Ishikawa (cell line): Measurements from ENCODE around the gene THAP4.

ENCODE experiments used
- CEBPB ChIP-seq: IDR thresholded peaks from 2 replicates; pipeline ENCODE4 v1.6.1; 2012
- CREB1 ChIP-seq: IDR thresholded peaks from 2 replicates; pipeline ENCODE4 v1.6.1; 2012; ENCODE audit warnings: low read depth
- EGR1 ChIP-seq: IDR thresholded peaks from 2 replicates; pipeline ENCODE4 v1.6.1; 2012
- EP300 ChIP-seq: IDR thresholded peaks from 2 replicates; pipeline ENCODE4 v1.6.1; 2012; ENCODE audit warnings: borderline replicate concordance
- FOXM1 ChIP-seq: IDR thresholded peaks from 2 replicates; pipeline ENCODE4 v1.6.1; 2012; ENCODE audit warnings: low read depth, borderline replicate concordance
- NFIC ChIP-seq: IDR thresholded peaks from 2 replicates; pipeline ENCODE4 v1.6.1; 2012
- RAD21 ChIP-seq: IDR thresholded peaks from 2 replicates; pipeline ENCODE4 v1.6.1; 2012; ENCODE audit warnings: low read depth
- TAF1 ChIP-seq: IDR thresholded peaks from 2 replicates; pipeline ENCODE4 v1.6.1; 2012; ENCODE audit warnings: low read depth, mild to moderate bottlenecking
- TCF12 ChIP-seq: IDR thresholded peaks from 2 replicates; pipeline ENCODE4 v1.6.1; 2012; ENCODE audit warnings: low read depth
- TEAD4 ChIP-seq: IDR thresholded peaks from 2 replicates; pipeline ENCODE4 v1.6.1; 2012
- YY1 ChIP-seq: IDR thresholded peaks from 2 replicates; pipeline ENCODE4 v1.6.1; 2012; ENCODE audit warnings: low read depth
- ZBTB7A ChIP-seq: IDR thresholded peaks from 2 replicates; pipeline ENCODE4 v1.6.1; 2012; ENCODE audit warnings: low read depth
- TF ChIP-seq, protein P1 (sequence below): IDR thresholded peaks from 2 replicates; pipeline ENCODE4 v1.6.1; 2012
- TF ChIP-seq, protein P2 (sequence below): IDR thresholded peaks from 2 replicates; pipeline ENCODE4 v1.6.1; 2012
- TF ChIP-seq, protein P3 (sequence below): IDR thresholded peaks from 2 replicates; pipeline ENCODE4 v1.6.1; 2012; ENCODE audit warnings: low read depth, mild to moderate bottlenecking

THAP4 gene

DNA sequence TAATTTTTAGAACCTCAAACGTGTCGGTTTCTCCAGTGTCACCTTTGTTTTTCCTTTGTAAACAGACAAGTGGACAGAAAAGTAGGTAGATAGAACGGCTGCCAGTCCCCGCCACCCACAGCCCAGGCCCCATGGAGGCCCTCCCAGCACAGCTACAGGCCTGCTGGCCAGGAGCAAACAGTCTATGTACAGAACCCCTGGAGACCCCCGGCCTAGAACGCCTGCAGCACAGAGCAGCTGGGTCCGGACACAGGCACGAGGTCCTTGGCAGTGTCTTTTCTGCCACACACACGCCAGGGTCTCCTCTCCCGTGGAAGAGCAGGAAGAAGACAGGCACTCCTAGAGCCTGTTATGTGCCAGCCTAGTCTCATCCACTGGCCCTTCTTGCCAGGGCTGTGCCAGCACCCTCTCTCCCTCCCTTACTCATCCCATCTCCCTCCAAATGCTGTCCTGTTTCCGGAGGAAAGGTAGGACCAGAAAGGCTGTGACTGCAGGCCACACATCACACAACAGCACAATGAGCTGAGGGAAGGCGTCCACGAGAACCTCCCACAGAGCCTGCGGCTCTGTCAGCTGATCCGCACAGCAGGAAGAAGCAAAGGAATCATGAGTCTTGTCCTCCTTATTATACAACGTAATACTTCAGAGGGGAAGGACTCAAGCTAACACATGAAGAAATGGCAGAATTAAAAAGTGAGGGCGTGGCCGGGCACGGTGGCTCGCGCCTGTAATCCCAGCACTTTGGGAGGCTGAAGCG is 42.0 kb upstream of the THAP4 start:
- no peak for TF ChIP-seq TCF12
- TF ChIP-seq, protein P1, sequence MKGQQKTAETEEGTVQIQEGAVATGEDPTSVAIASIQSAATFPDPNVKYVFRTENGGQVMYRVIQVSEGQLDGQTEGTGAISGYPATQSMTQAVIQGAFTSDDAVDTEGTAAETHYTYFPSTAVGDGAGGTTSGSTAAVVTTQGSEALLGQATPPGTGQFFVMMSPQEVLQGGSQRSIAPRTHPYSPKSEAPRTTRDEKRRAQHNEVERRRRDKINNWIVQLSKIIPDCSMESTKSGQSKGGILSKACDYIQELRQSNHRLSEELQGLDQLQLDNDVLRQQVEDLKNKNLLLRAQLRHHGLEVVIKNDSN = no peak
- no peak for TF ChIP-seq EGR1
- TF ChIP-seq, protein P2, sequence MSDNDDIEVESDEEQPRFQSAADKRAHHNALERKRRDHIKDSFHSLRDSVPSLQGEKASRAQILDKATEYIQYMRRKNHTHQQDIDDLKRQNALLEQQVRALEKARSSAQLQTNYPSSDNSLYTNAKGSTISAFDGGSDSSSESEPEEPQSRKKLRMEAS = no peak
- no peak for TF ChIP-seq RAD21
- TF ChIP-seq CREB1 = no peak
- no peak for TF ChIP-seq ZBTB7A
- no peak for TF ChIP-seq EP300
- TF ChIP-seq YY1 = no peak
- TF ChIP-seq FOXM1 = no peak
- TF ChIP-seq, protein P3, sequence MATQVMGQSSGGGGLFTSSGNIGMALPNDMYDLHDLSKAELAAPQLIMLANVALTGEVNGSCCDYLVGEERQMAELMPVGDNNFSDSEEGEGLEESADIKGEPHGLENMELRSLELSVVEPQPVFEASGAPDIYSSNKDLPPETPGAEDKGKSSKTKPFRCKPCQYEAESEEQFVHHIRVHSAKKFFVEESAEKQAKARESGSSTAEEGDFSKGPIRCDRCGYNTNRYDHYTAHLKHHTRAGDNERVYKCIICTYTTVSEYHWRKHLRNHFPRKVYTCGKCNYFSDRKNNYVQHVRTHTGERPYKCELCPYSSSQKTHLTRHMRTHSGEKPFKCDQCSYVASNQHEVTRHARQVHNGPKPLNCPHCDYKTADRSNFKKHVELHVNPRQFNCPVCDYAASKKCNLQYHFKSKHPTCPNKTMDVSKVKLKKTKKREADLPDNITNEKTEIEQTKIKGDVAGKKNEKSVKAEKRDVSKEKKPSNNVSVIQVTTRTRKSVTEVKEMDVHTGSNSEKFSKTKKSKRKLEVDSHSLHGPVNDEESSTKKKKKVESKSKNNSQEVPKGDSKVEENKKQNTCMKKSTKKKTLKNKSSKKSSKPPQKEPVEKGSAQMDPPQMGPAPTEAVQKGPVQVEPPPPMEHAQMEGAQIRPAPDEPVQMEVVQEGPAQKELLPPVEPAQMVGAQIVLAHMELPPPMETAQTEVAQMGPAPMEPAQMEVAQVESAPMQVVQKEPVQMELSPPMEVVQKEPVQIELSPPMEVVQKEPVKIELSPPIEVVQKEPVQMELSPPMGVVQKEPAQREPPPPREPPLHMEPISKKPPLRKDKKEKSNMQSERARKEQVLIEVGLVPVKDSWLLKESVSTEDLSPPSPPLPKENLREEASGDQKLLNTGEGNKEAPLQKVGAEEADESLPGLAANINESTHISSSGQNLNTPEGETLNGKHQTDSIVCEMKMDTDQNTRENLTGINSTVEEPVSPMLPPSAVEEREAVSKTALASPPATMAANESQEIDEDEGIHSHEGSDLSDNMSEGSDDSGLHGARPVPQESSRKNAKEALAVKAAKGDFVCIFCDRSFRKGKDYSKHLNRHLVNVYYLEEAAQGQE = no peak
- no peak for TF ChIP-seq CEBPB
- TF ChIP-seq TEAD4 = no peak
- no peak for TF ChIP-seq TAF1
- TF ChIP-seq NFIC = no peak

DNA sequence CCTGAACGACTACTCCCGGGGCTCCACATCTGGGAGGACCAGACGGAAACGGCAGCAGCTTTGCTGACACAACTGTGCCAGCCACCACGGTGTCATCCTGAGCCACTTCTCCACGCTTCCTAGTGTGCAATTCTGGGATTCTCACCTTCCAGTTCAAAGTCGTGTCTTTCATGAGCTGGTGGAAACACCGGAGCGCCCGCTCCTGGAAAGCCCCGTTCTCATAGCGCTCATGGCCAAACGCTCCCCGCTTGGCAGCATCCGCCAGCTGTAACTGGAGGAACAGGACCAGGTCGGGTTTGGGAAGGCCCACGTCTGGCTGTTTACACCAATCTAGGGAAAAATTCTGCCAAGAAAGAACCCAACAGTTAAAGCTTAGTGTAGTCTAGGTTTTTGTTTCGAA is 41.3 kb upstream of the THAP4 start:
- TF ChIP-seq RAD21 (no peak), EGR1 (no peak), TEAD4 (no peak), EP300 (no peak), CEBPB (no peak), ZBTB7A (no peak), TCF12 (no peak), NFIC (no peak)
- TF ChIP-seq, protein P2 = no peak
- TF ChIP-seq, protein P3 = no peak
- TF ChIP-seq, protein P1 = no peak

DNA sequence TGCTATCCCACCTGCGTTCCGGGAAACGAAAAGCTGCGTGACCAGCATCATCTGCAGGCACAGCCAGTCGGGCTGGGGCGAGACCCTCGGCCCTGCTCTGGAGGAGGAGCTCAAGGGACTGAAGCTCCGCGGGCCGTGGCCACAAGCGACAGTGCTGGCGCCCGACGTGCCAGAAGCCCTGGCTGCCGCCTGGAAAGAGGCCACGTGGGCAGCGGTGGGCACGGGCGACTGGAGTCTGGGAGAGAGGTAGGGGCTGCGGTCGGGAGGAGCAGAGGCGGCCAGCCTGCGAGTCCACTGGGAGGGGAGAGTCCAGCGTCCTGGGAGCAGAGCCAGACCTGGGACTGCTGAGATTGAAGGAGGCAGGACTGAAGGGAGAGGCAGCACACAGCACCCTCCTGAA is 40.4 kb upstream of the THAP4 start:
- TF ChIP-seq NFIC = no peak

DNA sequence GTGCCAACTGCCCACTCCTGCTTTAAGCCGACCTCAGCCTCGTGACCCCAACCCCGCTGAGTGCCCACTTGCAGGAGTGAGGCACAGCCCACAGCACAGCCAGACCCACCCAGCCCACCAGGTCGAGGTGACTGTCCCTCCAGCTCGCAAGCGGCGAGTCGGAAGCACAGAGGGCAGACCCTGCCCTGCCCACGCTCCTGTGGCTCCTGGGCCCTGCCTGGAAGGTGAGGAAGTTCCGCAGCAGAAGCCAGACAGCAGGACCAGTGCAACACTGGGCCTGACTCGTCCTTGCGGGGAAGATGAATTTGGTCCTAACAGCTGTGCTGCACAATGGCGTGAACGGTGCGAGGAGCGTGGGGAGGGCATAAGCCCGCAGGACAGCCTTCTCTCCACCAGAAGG is 39.7 kb upstream of the THAP4 start:
- TF ChIP-seq EP300 = no peak
- no peak for TF ChIP-seq ZBTB7A
- TF ChIP-seq CREB1 = no peak
- TF ChIP-seq, protein P3 = no peak
- TF ChIP-seq RAD21 = no peak
- no peak for TF ChIP-seq TAF1
- TF ChIP-seq FOXM1 = no peak
- no peak for TF ChIP-seq TCF12
- no peak for TF ChIP-seq NFIC
- TF ChIP-seq YY1 = no peak
- no peak for TF ChIP-seq TEAD4
- no peak for TF ChIP-seq EGR1
- TF ChIP-seq, protein P1 = no peak
- no peak for TF ChIP-seq CEBPB
